H1 (cell line): ENCODE results near the gene MRPS17. TPM values are rescaled to one million over a fixed set of nuclear protein-coding genes. Genes with fewer than 3 reads are reported as not detected.

ENCODE experiments used
- CTCF ChIA-PET: fragments of 300-600 bp; sonication (Branson Sonifier 250); formaldehyde crosslinking; loops from one replicate; lab custom pipeline; 2021; ENCODE audit not compliant: partially characterized antibody; lab: Charles Lee
- POLR2A ChIA-PET: fragments of 300-600 bp; sonication (Branson Sonifier 250); formaldehyde crosslinking; loops from one replicate; lab custom pipeline; 2021; ENCODE audit warnings: inconsistent platforms; ENCODE audit not compliant: partially characterized antibody; lab: Charles Lee
- DNase-seq, 2 experiments: peaks; one replicate each; pipeline versions ENCODE4 v3.0.0 to v3.0.0-alpha.2; 2010 to 2022; ENCODE audit warnings: low spot score in 2 of 2, low read depth in 1 of 2, mixed read lengths in 1 of 2
- FAIRE-seq: peaks from 2 replicates; lab custom pipeline; 2011; peaks lifted over from hg19 to GRCh38; lab: Jason Lieb, UNC
- H2AFZ ChIP-seq: 2 replicates; pipeline ENCODE4 v1.8.1; 2012; ENCODE audit warnings: low read length, inconsistent platforms
- H2AK5ac ChIP-seq: 2 replicates; pipeline ENCODE4 v1.6.1; 2013; ENCODE audit warnings: low read depth, low read length
- H2BK120ac ChIP-seq: replicated peaks from 2 replicates; pipeline ENCODE3; 2013; ENCODE audit warnings: low read depth, low read length, inconsistent platforms
- H2BK12ac ChIP-seq: 2 replicates; pipeline ENCODE4 v1.6.1; 2013; ENCODE audit warnings: low read depth, low read length
- H2BK15ac ChIP-seq: 2 replicates; pipeline ENCODE4 v1.6.1; 2013; ENCODE audit warnings: low read length
- H2BK20ac ChIP-seq: 2 replicates; pipeline ENCODE4 v1.6.1; 2013; ENCODE audit warnings: low read length
- H2BK5ac ChIP-seq: 2 replicates; pipeline ENCODE4 v1.6.1; 2013; ENCODE audit warnings: low read depth, low read length
- H3K14ac ChIP-seq: 2 replicates; pipeline ENCODE4 v1.6.1; 2013; ENCODE audit warnings: inconsistent platforms; ENCODE audit not compliant: insufficient read length
- H3K18ac ChIP-seq: 2 replicates; pipeline ENCODE4 v1.6.1; 2013; ENCODE audit warnings: low read length; ENCODE audit errors: extremely low read depth
- H3K23ac ChIP-seq: 2 replicates; pipeline ENCODE4 v1.6.1; 2013; ENCODE audit warnings: inconsistent platforms; ENCODE audit not compliant: insufficient read length
- H3K23me2 ChIP-seq: 2 replicates; pipeline ENCODE4 v1.6.1; 2013; ENCODE audit warnings: low read depth, low read length
- H3K27ac ChIP-seq: 2 replicates; pipeline ENCODE4 v1.6.1; 2011; ENCODE audit warnings: low read depth, low read length, inconsistent platforms
- H3K27me3 ChIP-seq, 4 experiments: replicated peaks in 1 of 4; 1 replicate in 1 of 4; 2 replicates in 3 of 4; pipeline versions ENCODE4 v1.6.1 to v1.8.1; 2011 to 2013; ENCODE audit warnings: low read length in 3 of 4, mild to moderate bottlenecking in 3 of 4, inconsistent platforms in 2 of 4, mixed read lengths in 2 of 4, moderate library complexity in 1 of 4; ENCODE audit not compliant: control insufficient read depth in 3 of 4, insufficient read depth in 3 of 4; ENCODE audit errors: extremely low read depth in 1 of 4
- H3K36me3 ChIP-seq, 4 experiments: 2 replicates each; pipeline versions ENCODE4 v1.6.1 to v1.8.1; 2011 to 2013; ENCODE audit warnings: mild to moderate bottlenecking in 4 of 4, low read length in 3 of 4, moderate library complexity in 2 of 4, control low read depth in 1 of 4, inconsistent platforms in 1 of 4; ENCODE audit not compliant: insufficient read depth in 4 of 4, control insufficient read depth in 2 of 4
- H3K4ac ChIP-seq: replicated peaks from 2 replicates; pipeline ENCODE3; 2013; ENCODE audit warnings: low read length, low read depth, mixed read lengths, inconsistent platforms; ENCODE audit not compliant: insufficient read length
- H3K4me1 ChIP-seq, 4 experiments: replicated peaks in 1 of 4; 1 replicate in 1 of 4; 2 replicates in 3 of 4; pipeline versions ENCODE4 v1.6.1 to v1.8.1; 2011 to 2013; ENCODE audit warnings: low read length in 3 of 4, inconsistent platforms in 2 of 4, mixed read lengths in 1 of 4; ENCODE audit not compliant: insufficient read depth in 4 of 4, control insufficient read depth in 3 of 4
- H3K4me2 ChIP-seq, 2 experiments: 2 replicates each; pipeline versions ENCODE4 v1.6.1 to v1.8.1; 2011 to 2013; ENCODE audit warnings: low read depth in 2 of 2, low read length in 2 of 2, control low read depth in 1 of 2, inconsistent platforms in 1 of 2, mild to moderate bottlenecking in 1 of 2; ENCODE audit not compliant: insufficient read depth in 1 of 2
- H3K4me3 ChIP-seq, 4 experiments: fragments of 200-600, 300-600 bp in 1 of 4; sonication (generic), shearing (Covaris generic), sonication (Bioruptor Twin) in 1 of 4; 2 replicates each; pipeline versions ENCODE4 v1.5.1 to v1.8.1; 2011 to 2016; ENCODE audit warnings: low read length in 4 of 4, low read depth in 3 of 4, control low read depth in 2 of 4, inconsistent platforms in 2 of 4, mild to moderate bottlenecking in 2 of 4, mixed read lengths in 1 of 4, moderate library complexity in 1 of 4; ENCODE audit not compliant: insufficient read depth in 2 of 4; ENCODE audit errors: extremely low read depth in 1 of 4
- H3K56ac ChIP-seq: replicated peaks from 2 replicates; pipeline ENCODE3; 2013; ENCODE audit warnings: low read depth, mild to moderate bottlenecking, mixed read lengths, low read length, inconsistent platforms; ENCODE audit not compliant: insufficient read length
- H3K79me1 ChIP-seq: 2 replicates; pipeline ENCODE4 v1.6.1; 2013; ENCODE audit warnings: low read depth, low read length, control low read depth
- H3K79me2 ChIP-seq, 2 experiments: 2 replicates each; pipeline versions ENCODE4 v1.6.1 to v1.8.1; 2012 to 2013; ENCODE audit warnings: low read length in 2 of 2, mild to moderate bottlenecking in 2 of 2, inconsistent platforms in 1 of 2; ENCODE audit not compliant: insufficient read depth in 2 of 2, control insufficient read depth in 1 of 2
- H3K9ac ChIP-seq, 4 experiments: replicated peaks in 1 of 4; 1 replicate in 1 of 4; 2 replicates in 3 of 4; pipeline versions ENCODE4 v1.6.1 to v1.8.1; 2011 to 2013; ENCODE audit warnings: low read depth in 3 of 4, low read length in 3 of 4, control low read depth in 2 of 4, mild to moderate bottlenecking in 2 of 4, moderate library complexity in 2 of 4, inconsistent platforms in 1 of 4; ENCODE audit errors: extremely low read depth in 1 of 4
- H3K9me3 ChIP-seq, 2 experiments: 2 replicates each; pipeline versions ENCODE4 v1.6.1 to v1.8.1; 2012 to 2013; ENCODE audit warnings: mild to moderate bottlenecking in 2 of 2, moderate library complexity in 2 of 2, control low read depth in 1 of 2, inconsistent platforms in 1 of 2, low read depth in 1 of 2, low read length in 1 of 2, mixed read lengths in 1 of 2; ENCODE audit not compliant: insufficient read depth in 2 of 2
- H4K20me1 ChIP-seq, 2 experiments: replicated peaks in 1 of 2; 2 replicates each; pipeline versions ENCODE3 to v1.8.1; 2011 to 2013; ENCODE audit warnings: inconsistent platforms in 2 of 2, low read length in 2 of 2, mild to moderate bottlenecking in 1 of 2; ENCODE audit not compliant: insufficient read depth in 2 of 2, control insufficient read depth in 1 of 2
- H4K5ac ChIP-seq: 2 replicates; pipeline ENCODE4 v1.6.1; 2013; ENCODE audit warnings: low read length, low read depth, mixed read lengths, inconsistent platforms; ENCODE audit not compliant: insufficient read length
- H4K8ac ChIP-seq: 2 replicates; pipeline ENCODE4 v1.8.0; 2013; ENCODE audit warnings: mild to moderate bottlenecking, moderate library complexity, low read length, inconsistent platforms; ENCODE audit not compliant: insufficient read depth; ENCODE audit errors: extremely low read depth
- H4K91ac ChIP-seq: replicated peaks from 2 replicates; pipeline ENCODE3; 2013; ENCODE audit warnings: low read length, mixed read lengths, inconsistent platforms; ENCODE audit not compliant: insufficient read length
- KDM4A ChIP-seq: IDR thresholded peaks from one replicate; pipeline ENCODE4 v1.7.1; 2012; ENCODE audit warnings: low read depth, mild to moderate bottlenecking, moderate library complexity, low read length, inconsistent platforms; ENCODE audit not compliant: severe bottlenecking
- POLR2A ChIP-seq, 2 experiments: IDR thresholded peaks; 1 replicate in 1 of 2; 2 replicates in 1 of 2; pipeline ENCODE4 v1.6.1; 2011; ENCODE audit warnings: low read depth in 2 of 2, low read length in 2 of 2, mild to moderate bottlenecking in 2 of 2; ENCODE audit errors: control extremely low read depth in 1 of 2
- WGBS, 2 experiments: shearing (Covaris generic) in 1 of 2; methylation state at CpG; one replicate each; pipeline versions ENCODE4 v1.1.6 to v1.1.7; 2013 to 2015; ENCODE audit warnings: low lambda C conversion rate in 2 of 2, mixed read lengths in 2 of 2, inconsistent platforms in 1 of 2, low coverage in 1 of 2, missing lambda C conversion rate in 1 of 2; ENCODE audit not compliant: insufficient replicate concordance in 2 of 2, insufficient coverage in 1 of 2, insufficient read length in 1 of 2; ENCODE audit errors: extremely low coverage in 1 of 2, missing lambda C conversion rate in 1 of 2; 5-methylcytosine and 5-hydroxymethylcytosine counted together
- polyA plus RNA-seq, 7 experiments: library from polyadenylated mRNA; depleted of rRNA in 3 of 7; stranded (reverse) in 5 of 7; unstranded in 2 of 7; fragments of >200 nt in 5 of 7; fragments of 200-250 nt in 2 of 7; gene quantifications; 1 replicate in 5 of 7; 2 replicates in 1 of 7; 4 replicates in 1 of 7; pipeline versions ENCODE4 v1.2.1 to v1.2.3, GENCODE V29; 2011 to 2013; ENCODE audit warnings: missing spikeins in 2 of 7, mixed read lengths in 2 of 7
- total RNA-seq: library from RNA; stranded (reverse); fragmentation: NEBNext Ultra II Directional; extraction: Animal tissue kit (Norgen Biotek cat#: 25700); gene quantifications from 2 replicates; pipeline ENCODE4 v1.2.1, GENCODE V29; 2021

MRPS17 gene
- total and polyA plus RNA-seq, 2 of the 8 experiments (the other 6 are each of a cell fraction or from before 2014, with no cell fraction given), result 15.8 to 27.3 TPM

- Histone ChIP-seq H3K9me3 (no peaks in the 10 kb centered on the region), H4K91ac (no peak overlapping the region), H3K4me3 (no peak overlapping the region), H2BK120ac (no peak overlapping the region), H3K4ac (no peak overlapping the region), H3K79me2 (no peaks in the 10 kb centered on the region), H2AK5ac (no peak overlapping the region), H3K14ac (no peak overlapping the region), H2BK15ac (no peak overlapping the region), H3K23ac (no peak overlapping the region), H3K23me2 (no peaks in the 10 kb centered on the region), H2BK12ac (no peak overlapping the region), H3K36me3 (peaks cover 2 to 40% (median 18%) of the 10 kb centered on the region in 4 experiments; a peak in 7 of 8 replicates), H2AFZ (no peak overlapping the region), H3K4me2 (no peak overlapping the region), H3K18ac (no peak overlapping the region), H3K4me1 (no peaks in the 10 kb centered on the region), H4K20me1 (no peaks in the 10 kb centered on the region), H4K5ac (no peak overlapping the region)
- ChIA-PET POLR2A (no interaction called here), CTCF (interaction anchor here (0.6 kb wide), 1 partner anchor 40 kb away, joined by 5 read pairs; no protein-coding TSS in a partner anchor)
- no peak for DNase-seq
- TF ChIP-seq KDM4A (no peak), POLR2A (IDR thresholded peaks at IDR 0.05; ENCODE audit: control extremely low read depth in 1 of 2, low read depth in 2 of 2, low read length in 2 of 2) (no peak)
- TF ChIP-seq, all 59 proteins: peak for 0
- WGBS, 2 experiments, result 95% methylated on average over 3 of the region's 3 CpGs; no CpG with 5 or more reads in 1 of the 2 experiments
- no peaks in the 10 kb centered on the region for H3K27me3 ChIP-seq
- no peak overlapping the region for H4K8ac ChIP-seq
- no peak overlapping the region for H2BK5ac ChIP-seq
- no peaks in the 10 kb centered on the region for H3K79me1 ChIP-seq
- FAIRE-seq, result no peak
- no peak overlapping the region for H2BK20ac ChIP-seq
- no peak overlapping the region for H3K27ac ChIP-seq
- H3K56ac ChIP-seq, result no peak overlapping the region
- no peak overlapping the region for H3K9ac ChIP-seq
Observed at GRCh38 chr7:55983537-55983936, 31.9 kb downstream of the MRPS17 start.
